ENCODE measurements around the gene WNT10A. TPM values are rescaled to one million over a fixed set of nuclear protein-coding genes. Genes with fewer than 3 reads are reported as not detected.

Gene WNT10A
- total RNA-seq, 2 donors from 2014 or later, result 0.44 to 0.61 TPM

DNA sequence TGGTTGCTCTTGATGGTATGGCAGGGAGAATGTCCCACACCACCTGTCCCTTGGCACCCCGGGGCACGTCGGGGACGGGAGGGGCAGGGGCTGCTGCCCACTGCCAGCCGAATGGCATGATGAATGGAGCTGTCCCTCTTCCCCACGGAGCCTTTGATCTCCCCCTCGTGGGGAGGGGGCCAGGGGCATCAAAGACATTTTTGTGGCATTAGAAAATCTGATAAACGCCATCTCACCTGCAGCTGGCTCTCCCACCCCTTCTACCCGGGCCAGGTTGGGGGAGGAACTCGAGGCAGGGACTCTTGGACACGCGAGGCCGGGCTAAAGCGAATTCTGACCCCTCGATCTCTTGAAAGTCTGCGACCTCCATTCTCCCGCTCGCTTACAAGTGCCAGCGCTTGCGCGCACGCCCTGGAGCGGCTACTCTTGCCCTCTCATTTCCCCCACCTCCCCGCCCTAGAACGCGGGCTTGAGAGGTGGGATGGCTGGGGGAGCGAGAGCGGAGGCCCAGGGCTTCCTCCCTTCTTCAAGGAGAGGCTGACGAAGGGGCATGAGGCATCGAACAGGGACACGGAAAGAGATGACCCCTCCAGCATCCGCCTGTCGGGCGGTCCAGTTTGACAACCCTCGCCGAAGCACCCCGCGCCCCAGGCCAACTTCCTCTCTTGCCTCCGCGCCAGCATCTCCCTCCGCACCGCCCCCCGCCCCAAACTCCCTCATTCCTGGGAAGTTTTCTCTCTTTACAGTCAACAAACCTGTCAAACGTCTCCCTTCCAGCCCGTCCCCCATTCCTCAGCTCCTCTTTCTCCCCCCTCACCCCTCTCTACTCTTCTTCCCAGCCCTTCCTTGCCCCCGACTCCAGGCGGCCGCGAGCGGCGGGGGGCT is 21.7 kb upstream of the WNT10A start:
- Histone ChIP-seq H3K4me1 (no peaks in the 10 kb centered on the region), H3K9me3 (no peaks in the 10 kb centered on the region), H3K4me3 (no peak overlapping the region), H3K27ac (no peak overlapping the region), H3K36me3 (no peaks in the 10 kb centered on the region), H3K27me3 (peaks cover 60% of the 10 kb centered on the region), H3K9ac (ENCODE audit: low read depth in 2 of 2, low read length in 2 of 2) (no peak overlapping the region)
- TF ChIP-seq, protein P1, sequence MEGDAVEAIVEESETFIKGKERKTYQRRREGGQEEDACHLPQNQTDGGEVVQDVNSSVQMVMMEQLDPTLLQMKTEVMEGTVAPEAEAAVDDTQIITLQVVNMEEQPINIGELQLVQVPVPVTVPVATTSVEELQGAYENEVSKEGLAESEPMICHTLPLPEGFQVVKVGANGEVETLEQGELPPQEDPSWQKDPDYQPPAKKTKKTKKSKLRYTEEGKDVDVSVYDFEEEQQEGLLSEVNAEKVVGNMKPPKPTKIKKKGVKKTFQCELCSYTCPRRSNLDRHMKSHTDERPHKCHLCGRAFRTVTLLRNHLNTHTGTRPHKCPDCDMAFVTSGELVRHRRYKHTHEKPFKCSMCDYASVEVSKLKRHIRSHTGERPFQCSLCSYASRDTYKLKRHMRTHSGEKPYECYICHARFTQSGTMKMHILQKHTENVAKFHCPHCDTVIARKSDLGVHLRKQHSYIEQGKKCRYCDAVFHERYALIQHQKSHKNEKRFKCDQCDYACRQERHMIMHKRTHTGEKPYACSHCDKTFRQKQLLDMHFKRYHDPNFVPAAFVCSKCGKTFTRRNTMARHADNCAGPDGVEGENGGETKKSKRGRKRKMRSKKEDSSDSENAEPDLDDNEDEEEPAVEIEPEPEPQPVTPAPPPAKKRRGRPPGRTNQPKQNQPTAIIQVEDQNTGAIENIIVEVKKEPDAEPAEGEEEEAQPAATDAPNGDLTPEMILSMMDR (IDR thresholded peaks at IDR 0.05), result no peak
- intact Hi-C loops (cut with DNase I), result no loop called here
- no peak for DNase-seq

DNA sequence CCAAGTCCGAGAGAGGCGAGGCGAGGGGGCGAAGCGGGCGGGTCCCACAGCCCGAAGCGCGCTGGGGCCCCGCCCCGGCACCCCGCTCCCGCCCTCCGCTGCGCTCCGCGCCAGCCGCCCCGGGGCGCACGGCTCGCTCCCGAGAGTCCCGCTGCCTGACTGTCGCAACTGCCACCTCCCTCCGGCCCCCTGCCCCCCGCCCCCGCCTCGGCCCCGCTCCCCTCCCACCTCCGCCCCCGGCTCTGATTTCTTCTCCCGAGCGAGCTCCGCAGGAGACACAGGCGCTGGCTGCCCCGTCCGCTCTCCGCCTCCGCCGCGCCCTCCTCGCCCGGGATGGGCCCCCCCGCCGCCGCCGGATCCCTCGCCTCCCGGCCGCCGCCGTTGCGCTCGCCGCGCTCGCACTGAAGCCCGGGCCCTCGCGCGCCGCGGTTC is 21.1 kb upstream of the WNT10A start, which contains the start of gene WNT6:
Gene WNT6 (plus strand): TSS at position 250 of the 432 bp plus-strand sequence. CDS start 233 bp downstream, outside the sequence.
- H3K27me3 ChIP-seq, result peaks cover 60% of the 10 kb centered on the region
- H3K4me1 ChIP-seq, result no peaks in the 10 kb centered on the region
- TF ChIP-seq, protein P1 (IDR thresholded peaks at IDR 0.05), result no peak
- H3K27ac ChIP-seq, result no peak within 1 kb of the TSS
- peak within 1 kb of the TSS in 1 of 2 donors; percentile 35 for H3K9ac ChIP-seq (ENCODE audit: low read depth in 2 of 2, low read length in 2 of 2)
- peak within 1 kb of the TSS; percentile 7 for H3K4me3 ChIP-seq
- H3K9me3 ChIP-seq, result no peaks in the 10 kb centered on the region
- intact Hi-C loops (cut with DNase I), result no loop called here
- DNase-seq, result no peak
- no peaks in the 10 kb centered on the region for H3K36me3 ChIP-seq

DNA sequence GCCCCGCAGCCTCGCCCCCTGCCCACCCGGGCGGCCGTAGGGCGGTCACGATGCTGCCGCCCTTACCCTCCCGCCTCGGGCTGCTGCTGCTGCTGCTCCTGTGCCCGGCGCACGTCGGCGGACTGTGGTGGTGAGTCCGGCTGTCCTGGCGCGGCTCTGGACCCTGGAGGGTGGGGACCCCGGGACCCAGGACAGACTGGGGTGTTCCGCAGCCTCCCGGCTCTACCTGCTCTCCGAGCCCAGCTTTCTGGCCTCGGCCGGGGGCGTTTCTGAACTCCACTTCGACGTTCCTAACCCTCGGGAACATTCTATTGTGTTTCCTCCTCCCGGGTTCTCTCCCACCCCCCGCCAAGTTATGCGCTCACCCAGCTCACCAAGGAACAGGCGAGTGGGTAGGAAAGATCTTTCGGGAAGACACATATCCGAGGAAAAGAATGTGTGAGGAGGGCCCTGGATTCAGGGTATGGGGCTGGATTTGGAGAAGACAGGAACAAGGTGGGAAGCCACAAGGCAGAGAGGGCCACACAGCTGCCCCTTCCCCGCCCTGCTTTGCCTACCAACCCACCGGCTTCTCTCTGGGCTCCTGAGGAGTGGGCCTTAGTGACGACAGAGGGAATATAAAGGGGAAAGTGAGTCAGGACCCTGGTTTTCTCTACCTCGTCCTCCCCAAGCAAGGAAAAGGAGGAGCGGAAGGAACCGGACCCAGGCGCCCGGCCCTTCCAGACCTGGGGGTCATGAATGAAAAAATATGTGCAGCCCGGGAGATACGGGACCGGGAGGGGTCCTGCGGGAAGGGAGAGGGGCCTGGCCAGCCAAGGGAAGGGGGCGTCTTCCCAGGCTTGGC is 20.4 kb upstream of the WNT10A start:
- TF ChIP-seq, protein P1 (IDR thresholded peaks at IDR 0.05), result no peak
- Histone ChIP-seq H3K27ac (no peak overlapping the region), H3K4me3 (peak overlapping the region; percentile 7), H3K27me3 (peaks cover 58% of the 10 kb centered on the region), H3K36me3 (no peaks in the 10 kb centered on the region), H3K9me3 (no peaks in the 10 kb centered on the region), H3K4me1 (no peaks in the 10 kb centered on the region), H3K9ac (ENCODE audit: low read depth in 2 of 2, low read length in 2 of 2) (peak overlapping the region in 1 of 2 donors; percentile 35)
- intact Hi-C loops (cut with DNase I), result no loop called here
- no peak for DNase-seq

DNA sequence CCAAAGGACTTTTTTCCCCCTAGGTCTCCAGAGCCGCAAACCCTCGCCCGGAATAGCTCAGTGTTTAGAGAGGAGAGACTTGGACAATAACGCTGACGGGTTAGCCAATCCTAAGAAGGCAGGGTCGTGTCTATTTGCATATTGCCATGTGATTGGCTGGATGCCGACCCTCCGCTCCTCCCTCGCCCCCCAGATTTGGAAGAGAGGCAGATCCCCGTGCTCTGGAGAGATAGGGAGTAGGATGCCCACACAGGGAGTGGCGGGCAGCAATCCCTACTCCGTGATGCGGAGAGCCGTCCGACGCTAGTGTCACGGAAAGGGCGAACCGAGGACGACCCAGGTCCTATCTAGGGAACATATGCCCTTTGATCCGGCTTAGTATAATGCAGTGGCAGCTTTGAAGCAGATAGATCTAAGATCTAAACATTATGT is 19.7 kb upstream of the WNT10A start:
- no peak overlapping the region for H3K9ac ChIP-seq (ENCODE audit: low read depth in 2 of 2, low read length in 2 of 2)
- intact Hi-C loops (cut with DNase I), result no loop called here
- peaks cover 52% of the 10 kb centered on the region for H3K27me3 ChIP-seq
- TF ChIP-seq, protein P1 (IDR thresholded peaks at IDR 0.05), result no peak
- no peak for DNase-seq
- no peaks in the 10 kb centered on the region for H3K4me1 ChIP-seq
- H3K4me3 ChIP-seq, result no peak overlapping the region
- no peaks in the 10 kb centered on the region for H3K9me3 ChIP-seq
- no peak overlapping the region for H3K27ac ChIP-seq
- H3K36me3 ChIP-seq, result no peaks in the 10 kb centered on the region

DNA sequence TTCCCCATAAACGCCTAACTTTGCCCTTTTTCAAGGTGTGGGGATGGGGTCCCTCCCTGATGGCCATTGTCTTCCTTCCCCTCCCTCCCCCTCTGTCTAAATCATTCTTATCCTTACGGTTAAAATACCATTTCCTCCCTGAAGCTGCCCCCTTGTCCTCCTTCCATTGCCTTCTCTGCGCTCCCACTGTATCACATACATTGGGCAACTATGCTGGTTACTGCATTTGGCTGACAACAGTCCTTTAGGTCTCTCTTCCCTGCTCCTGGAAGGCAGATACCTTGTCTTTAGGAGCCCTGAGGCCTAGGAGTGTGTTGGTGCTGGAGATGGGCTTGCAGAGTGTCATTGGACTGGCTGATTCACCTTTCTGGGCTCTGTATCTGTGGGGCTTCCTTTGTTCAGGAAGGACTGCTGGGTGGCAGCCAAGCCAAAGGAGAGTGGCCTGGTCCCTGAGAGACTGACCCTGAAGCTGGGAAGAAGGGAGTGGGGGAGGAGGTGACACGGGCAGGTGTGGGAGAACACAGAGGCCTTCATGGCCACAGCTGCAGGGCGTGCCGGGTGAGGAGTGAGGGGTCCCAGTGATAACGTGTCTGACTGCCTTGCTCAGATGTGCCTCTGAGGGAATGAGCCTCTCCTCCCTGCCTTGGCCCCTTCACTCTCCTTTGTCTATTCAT is 18.9 kb upstream of the WNT10A start:
- intact Hi-C loops (cut with DNase I), result no loop called here
- Histone ChIP-seq H3K36me3 (no peaks in the 10 kb centered on the region), H3K9ac (ENCODE audit: low read depth in 2 of 2, low read length in 2 of 2) (no peak overlapping the region), H3K4me3 (no peak overlapping the region), H3K27me3 (peaks cover 52% of the 10 kb centered on the region), H3K27ac (no peak overlapping the region), H3K4me1 (no peaks in the 10 kb centered on the region), H3K9me3 (no peaks in the 10 kb centered on the region)
- no peak for DNase-seq
- TF ChIP-seq, protein P1 (IDR thresholded peaks at IDR 0.05), result no peak

Data from colonic mucosa (tissue), 4 donors.